B cell (primary cell): ENCODE data around the gene PPFIA2.

ENCODE experiments used
- EZH2 ChIP-seq: IDR thresholded peaks from 2 replicates; pipeline ENCODE4 v1.6.1; 2012; ENCODE audit warnings: borderline replicate concordance, low read depth, mild to moderate bottlenecking, moderate library complexity, low read length; ENCODE audit not compliant: insufficient read depth, poor library complexity, severe bottlenecking
- TF ChIP-seq, protein P1 (sequence below): fragments of 200-600 bp; IDR thresholded peaks from one replicate; pipeline ENCODE4 v1.8.0; 2022; ENCODE audit warnings: antibody characterized with exemption, mild to moderate bottlenecking

DNA sequence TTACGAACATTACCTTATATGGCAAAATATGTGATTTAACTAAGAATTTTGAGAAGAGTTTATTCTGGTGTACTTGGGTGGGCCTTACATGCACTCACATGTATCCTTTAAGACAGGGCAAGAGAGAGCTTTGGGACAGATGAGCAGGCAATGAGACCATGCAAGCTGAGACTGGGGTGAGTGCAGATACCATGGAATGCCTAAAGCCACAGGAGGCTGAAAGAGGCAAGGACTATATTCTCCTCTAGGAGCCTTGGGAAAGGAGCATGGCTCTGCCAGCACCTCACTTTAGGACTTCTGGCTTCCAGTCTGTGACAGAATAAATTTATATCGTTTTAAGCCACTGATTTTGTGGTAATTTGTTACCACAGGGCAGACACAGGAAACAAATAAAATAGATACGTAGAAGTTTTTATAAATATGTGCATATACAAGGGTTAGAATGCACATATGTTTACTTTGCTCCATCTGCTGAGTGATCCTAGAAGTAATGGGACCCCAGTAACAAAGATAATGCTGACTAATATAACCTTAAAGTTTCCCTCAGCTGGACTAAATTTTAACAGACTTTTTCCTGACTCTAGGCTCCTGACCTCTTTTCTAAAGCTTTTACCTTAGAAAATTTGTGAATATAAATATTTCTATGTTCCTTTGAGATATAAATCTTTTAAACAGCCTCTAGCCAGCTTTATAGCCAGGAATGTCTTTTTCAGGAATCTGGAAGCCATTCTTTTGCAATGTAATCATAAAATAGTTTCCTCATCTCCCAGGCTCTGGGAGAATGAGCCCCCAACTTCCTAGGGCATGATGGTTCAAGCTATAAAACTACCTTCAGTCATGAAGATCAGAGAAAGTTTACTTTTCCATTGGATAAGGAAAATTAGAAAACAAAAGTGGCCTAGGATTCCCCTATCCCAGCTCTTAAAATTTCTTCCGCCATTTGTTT, 216.8 kb downstream of the PPFIA2 start:
- TF ChIP-seq, protein P1, sequence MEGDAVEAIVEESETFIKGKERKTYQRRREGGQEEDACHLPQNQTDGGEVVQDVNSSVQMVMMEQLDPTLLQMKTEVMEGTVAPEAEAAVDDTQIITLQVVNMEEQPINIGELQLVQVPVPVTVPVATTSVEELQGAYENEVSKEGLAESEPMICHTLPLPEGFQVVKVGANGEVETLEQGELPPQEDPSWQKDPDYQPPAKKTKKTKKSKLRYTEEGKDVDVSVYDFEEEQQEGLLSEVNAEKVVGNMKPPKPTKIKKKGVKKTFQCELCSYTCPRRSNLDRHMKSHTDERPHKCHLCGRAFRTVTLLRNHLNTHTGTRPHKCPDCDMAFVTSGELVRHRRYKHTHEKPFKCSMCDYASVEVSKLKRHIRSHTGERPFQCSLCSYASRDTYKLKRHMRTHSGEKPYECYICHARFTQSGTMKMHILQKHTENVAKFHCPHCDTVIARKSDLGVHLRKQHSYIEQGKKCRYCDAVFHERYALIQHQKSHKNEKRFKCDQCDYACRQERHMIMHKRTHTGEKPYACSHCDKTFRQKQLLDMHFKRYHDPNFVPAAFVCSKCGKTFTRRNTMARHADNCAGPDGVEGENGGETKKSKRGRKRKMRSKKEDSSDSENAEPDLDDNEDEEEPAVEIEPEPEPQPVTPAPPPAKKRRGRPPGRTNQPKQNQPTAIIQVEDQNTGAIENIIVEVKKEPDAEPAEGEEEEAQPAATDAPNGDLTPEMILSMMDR = no peak
- TF ChIP-seq EZH2 = no peak
